Stimulated activated naive B cell treated with anti-CD40 and anti-IgM and Interleukin-4, amounts not matched to agents 10 μg/mL and 1 μg/mL and 100 μg/mL, for 72 hours (primary cell): Measurements from ENCODE around the gene SPRR2A.
"Not testable (repeated sequence)": the region's sequence is repeated elsewhere in the genome, so short reads cannot be mapped to it uniquely, and the experiment has no call there.

Source experiments
- ATAC-seq, 2 donors: fragments of 150-1000 bp; cut with Tn5 transposase; replicated peaks; 2 replicates each; pipeline ENCODE4 v1.10.0; 2021; ENCODE audit warnings: moderate library complexity in 1 of 2
- DNase-seq: peaks from one replicate; pipeline ENCODE4 v3.0.0; 2021
- H3K27ac Mint-ChIP-seq: one replicate; pipeline ENCODE4 v1.8.0; 2022; ENCODE audit warnings: mild to moderate bottlenecking, mixed read lengths
- H3K27me3 Mint-ChIP-seq, 2 donors: one replicate each; pipeline ENCODE4 v1.8.0; 2022; ENCODE audit warnings: mixed read lengths in 2 of 2
- H3K36me3 Mint-ChIP-seq, 2 donors: one replicate each; pipeline ENCODE4 v1.8.0; 2022; ENCODE audit warnings: mixed read lengths in 2 of 2, mild to moderate bottlenecking in 1 of 2
- H3K4me1 Mint-ChIP-seq, 2 donors: one replicate each; pipeline ENCODE4 v1.8.0; 2022; ENCODE audit warnings: mixed read lengths in 2 of 2, mild to moderate bottlenecking in 1 of 2
- H3K4me3 Mint-ChIP-seq, 2 donors: one replicate each; pipeline ENCODE4 v1.8.0; 2022; ENCODE audit warnings: mild to moderate bottlenecking in 2 of 2, mixed read lengths in 2 of 2, moderate library complexity in 1 of 2
- H3K9me3 Mint-ChIP-seq, 2 donors: one replicate each; pipeline ENCODE4 v1.8.0; 2022; ENCODE audit warnings: mixed read lengths in 2 of 2, mild to moderate bottlenecking in 1 of 2

SPRR2A gene

GRCh38 chr1:153040950-153041631, 16.2 kb downstream of the SPRR2A start, which contains the start of gene SPRR2D:
Gene SPRR2D, minus strand, starts transcription at chr1:153041120. Its CDS starts 774 bp downstream, at chr1:153040346.
- H3K27ac Mint-ChIP-seq, result no peak within 1 kb of the TSS
- H3K4me3 Mint-ChIP-seq, result no peak within 1 kb of the TSS
- ATAC-seq, result no peak
- H3K9me3 Mint-ChIP-seq, result peaks cover 3 to 4% of the 10 kb centered on the region in 2 donors
- no peaks in the 10 kb centered on the region for H3K4me1 Mint-ChIP-seq
- DNase-seq, result no peak
- no peaks in the 10 kb centered on the region for H3K36me3 Mint-ChIP-seq
- peaks cover 58 to 71% of the 10 kb centered on the region in 2 donors for H3K27me3 Mint-ChIP-seq

- DNase-seq (no peak), ATAC-seq (no peak)
- H3K27me3 Mint-ChIP-seq, result peaks cover 55 to 59% of the 10 kb centered on the region in 2 donors
- H3K36me3 Mint-ChIP-seq, result no peaks in the 10 kb centered on the region
- H3K27ac Mint-ChIP-seq, result no peak overlapping the region
- peaks cover 3 to 4% of the 10 kb centered on the region in 2 donors for H3K9me3 Mint-ChIP-seq
- no peak overlapping the region for H3K4me3 Mint-ChIP-seq
- H3K4me1 Mint-ChIP-seq, result peaks cover 14% of the 10 kb centered on the region in 2 donors
These were observed 22.1 kb downstream of the SPRR2A start for GRCh38 chr1:153035211-153035610.

GRCh38 chr1:153032677-153033308, 24.5 kb downstream of the SPRR2A start:
- Mint-ChIP-seq H3K4me1 (peaks cover 14% of the 10 kb centered on the region in 2 donors), H3K27ac (no peak overlapping the region), H3K36me3 (peaks cover 0 to 2% of the 10 kb centered on the region in 2 donors), H3K27me3 (peaks cover 66 to 67% of the 10 kb centered on the region in 2 donors), H3K9me3 (peaks cover 4 to 7% of the 10 kb centered on the region in 2 donors), H3K4me3 (no peak overlapping the region)
- DNase-seq (no peak), ATAC-seq (peak; percentile 42 to 56)

- peaks cover 4 to 7% of the 10 kb centered on the region in 2 donors for H3K9me3 Mint-ChIP-seq
- H3K36me3 Mint-ChIP-seq, result peaks cover 0 to 2% of the 10 kb centered on the region in 2 donors
- DNase-seq (no peak), ATAC-seq (peak; percentile 88 to 89)
- H3K27me3 Mint-ChIP-seq, result peaks cover 63 to 65% of the 10 kb centered on the region in 2 donors
- H3K4me1 Mint-ChIP-seq, result peaks cover 14% of the 10 kb centered on the region in 2 donors
- H3K4me3 Mint-ChIP-seq, result no peak overlapping the region
- H3K27ac Mint-ChIP-seq, result no peak overlapping the region
These were observed 25.2 kb downstream of the SPRR2A start for GRCh38 chr1:153032073-153032472.

- Mint-ChIP-seq H3K27me3 (peaks cover 61 to 62% of the 10 kb centered on the region in 2 donors), H3K4me3 (no peak within 1 kb of the TSS), H3K4me1 (peaks cover 14% of the 10 kb centered on the region in 2 donors), H3K36me3 (peaks cover 0 to 2% of the 10 kb centered on the region in 2 donors), H3K9me3 (peaks cover 4% of the 10 kb centered on the region in 2 donors), H3K27ac (no peak within 1 kb of the TSS)
- ATAC-seq (no peak), DNase-seq (no peak)
These were observed 26.4 kb downstream of the SPRR2A start, which contains the start of gene SPRR1B for GRCh38 chr1:153030895-153031294. Gene SPRR1B, plus strand, starts transcription at chr1:153031203. Its CDS starts 1,143 bp downstream, at chr1:153032346.

- peaks cover 14% of the 10 kb centered on the region in 2 donors for H3K4me1 Mint-ChIP-seq
- no peak overlapping the region for H3K27ac Mint-ChIP-seq
- DNase-seq, result no peak
- H3K27me3 Mint-ChIP-seq, result peaks cover 61 to 63% of the 10 kb centered on the region in 2 donors
- H3K36me3 Mint-ChIP-seq, result peaks cover 0 to 2% of the 10 kb centered on the region in 2 donors
- ATAC-seq, result no peak
- peaks cover 4% of the 10 kb centered on the region in 2 donors for H3K9me3 Mint-ChIP-seq
- no peak overlapping the region for H3K4me3 Mint-ChIP-seq
These were observed 28.5 kb downstream of the SPRR2A start for GRCh38 chr1:153028766-153029165.

- Mint-ChIP-seq H3K27me3 (peaks cover 62 to 77% of the 10 kb centered on the region in 2 donors), H3K36me3 (peaks cover 0 to 2% of the 10 kb centered on the region in 2 donors)
- no peak for DNase-seq
These were observed 31.5 kb downstream of the SPRR2A start for GRCh38 chr1:153025797-153026196.

GRCh38 chr1:153024413-153024812, 32.9 kb downstream of the SPRR2A start:
- Mint-ChIP-seq H3K27me3 (peaks cover 57 to 79% of the 10 kb centered on the region in 2 donors), H3K4me3 (no peak overlapping the region), H3K4me1 (peaks cover 8 to 18% of the 10 kb centered on the region in 2 donors), H3K27ac (no peak overlapping the region), H3K9me3 (peaks cover 4% of the 10 kb centered on the region in 2 donors), H3K36me3 (peaks cover 0 to 2% of the 10 kb centered on the region in 2 donors)
- no peak for DNase-seq
- ATAC-seq, result no peak

More at GRCh38 chr1:153025797-153026196, 31.5 kb downstream of the SPRR2A start:
- Mint-ChIP-seq H3K27ac (no peak overlapping the region), H3K4me3 (no peak overlapping the region), H3K4me1 (peaks cover 8 to 18% of the 10 kb centered on the region in 2 donors), H3K9me3 (peaks cover 4% of the 10 kb centered on the region in 2 donors)
- ATAC-seq, result no peak

- H3K27ac Mint-ChIP-seq, result no peak overlapping the region
- peaks cover 53 to 79% of the 10 kb centered on the region in 2 donors for H3K27me3 Mint-ChIP-seq
- ATAC-seq, result no peak
- peaks cover 1 to 3% of the 10 kb centered on the region in 2 donors for H3K9me3 Mint-ChIP-seq
- no peak overlapping the region for H3K4me3 Mint-ChIP-seq
- peaks cover 0 to 2% of the 10 kb centered on the region in 2 donors for H3K36me3 Mint-ChIP-seq
- H3K4me1 Mint-ChIP-seq, result peaks cover 8 to 18% of the 10 kb centered on the region in 2 donors
- no peak for DNase-seq
These were observed 34.2 kb downstream of the SPRR2A start for GRCh38 chr1:153023109-153023508.

GRCh38 chr1:153022340-153022739, 35.0 kb downstream of the SPRR2A start:
- H3K9me3 Mint-ChIP-seq, H3K4me3 Mint-ChIP-seq, DNase-seq, H3K27ac Mint-ChIP-seq, H3K36me3 Mint-ChIP-seq: not testable (repeated sequence)
- Mint-ChIP-seq H3K4me1 (peaks cover 8 to 18% of the 10 kb centered on the region in 2 donors), H3K27me3 (peaks cover 52 to 80% of the 10 kb centered on the region in 2 donors)
- ATAC-seq, result peak; percentile 76 to 90

- H3K9me3 Mint-ChIP-seq, H3K4me3 Mint-ChIP-seq, DNase-seq, H3K36me3 Mint-ChIP-seq, ATAC-seq, H3K27ac Mint-ChIP-seq: not testable (repeated sequence)
- peaks cover 48 to 78% of the 10 kb centered on the region in 2 donors for H3K27me3 Mint-ChIP-seq
- H3K4me1 Mint-ChIP-seq, result peaks cover 8 to 18% of the 10 kb centered on the region in 2 donors
These were observed 35.5 kb downstream of the SPRR2A start for GRCh38 chr1:153021829-153022228.

GRCh38 chr1:153011235-153011758, 46.0 kb downstream of the SPRR2A start:
- not testable (repeated sequence) for H3K4me3 Mint-ChIP-seq, H3K27ac Mint-ChIP-seq, ATAC-seq, H3K36me3 Mint-ChIP-seq, DNase-seq, H3K9me3 Mint-ChIP-seq, H3K4me1 Mint-ChIP-seq
- peaks cover 15 to 21% of the 10 kb centered on the region in 2 donors for H3K27me3 Mint-ChIP-seq
